ENCODE measurements around the gene IDH3G. TPM values are rescaled to one million over a fixed set of nuclear protein-coding genes. Genes with fewer than 3 reads are reported as not detected.

The IDH3G gene
- total RNA-seq, 1 donor from 2014 or later: 41.9 TPM

DNA sequence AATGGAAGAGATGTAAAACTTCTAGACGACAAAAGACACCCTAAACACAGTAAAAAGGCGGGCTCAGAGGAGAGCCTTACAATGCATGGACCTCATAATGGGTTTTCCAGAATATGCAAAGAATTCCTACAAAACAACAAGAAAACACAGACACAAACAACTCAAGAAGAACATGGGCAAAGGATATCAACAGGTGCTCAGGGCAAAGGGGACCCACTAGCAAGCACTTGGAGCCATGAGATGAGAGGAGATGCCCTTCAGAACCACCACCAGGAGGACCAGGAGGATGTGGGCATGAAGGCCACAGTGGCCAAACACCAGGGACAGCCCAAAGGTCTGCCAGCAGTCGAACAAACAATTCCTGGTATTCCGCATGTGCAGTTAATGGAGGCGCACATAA is 19.0 kb upstream of the IDH3G start:
- Histone ChIP-seq H3K27me3 (ENCODE audit: insufficient read depth, low read length) (no peaks in the 10 kb centered on the region), H2AFZ (ENCODE audit: low read depth, low read length) (no peak overlapping the region), H3K79me2 (ENCODE audit: insufficient read depth, low read length) (no peaks in the 10 kb centered on the region), H3K9me3 (ENCODE audit: insufficient read depth, low read depth, low read length) (no peaks in the 10 kb centered on the region), H3K27ac (ENCODE audit: low read depth, low read length) (no peak overlapping the region), H4K20me1 (ENCODE audit: insufficient read depth, low read length) (no peaks in the 10 kb centered on the region), H3K4me2 (ENCODE audit: low read length) (no peak overlapping the region), H3K9ac (ENCODE audit: low read length) (no peak overlapping the region), H3K36me3 (ENCODE audit: insufficient read depth, low read length) (no peaks in the 10 kb centered on the region), H3K4me1 (ENCODE audit: insufficient read depth, low read length) (no peaks in the 10 kb centered on the region), H3K4me3 (ENCODE audit: insufficient read depth, low read depth, low read length) (no peak overlapping the region)
- Mint-ChIP-seq H3K4me3 (ENCODE audit: unreplicated experiment) (no peak overlapping the region), H3K4me1 (ENCODE audit: low read depth, unreplicated experiment) (no peaks in the 10 kb centered on the region), H3K27ac (ENCODE audit: unreplicated experiment) (peak overlapping the region; percentile 41), H3K9me3 (ENCODE audit: unreplicated experiment) (no peaks in the 10 kb centered on the region), H3K36me3 (ENCODE audit: low read depth, unreplicated experiment) (peaks cover 3% of the 10 kb centered on the region), H3K27me3 (ENCODE audit: low read depth, unreplicated experiment) (peaks cover 2% of the 10 kb centered on the region)
- FAIRE-seq (no peak), DNase-seq (ENCODE audit: low read depth) (no peak)
- TF ChIP-seq CTCF (IDR thresholded peaks at IDR 0.05; ENCODE audit: insufficient read depth, low read depth, low read length): no peak
- TF ChIP-seq EZH2 (IDR thresholded peaks at IDR 0.05; ENCODE audit: insufficient read depth, low read length): no peak

GRCh38 chrX:153812220-153812619 is 18.0 kb upstream of the IDH3G start:
- Mint-ChIP-seq H3K9me3 (ENCODE audit: unreplicated experiment) (no peaks in the 10 kb centered on the region), H3K27ac (ENCODE audit: unreplicated experiment) (no peak overlapping the region), H3K36me3 (ENCODE audit: low read depth, unreplicated experiment) (peaks cover 6% of the 10 kb centered on the region), H3K27me3 (ENCODE audit: low read depth, unreplicated experiment) (peaks cover 4% of the 10 kb centered on the region), H3K4me1 (ENCODE audit: low read depth, unreplicated experiment) (no peaks in the 10 kb centered on the region), H3K4me3 (ENCODE audit: unreplicated experiment) (no peak overlapping the region)
- H3K4me2 ChIP-seq (ENCODE audit: low read length): no peak overlapping the region
- FAIRE-seq (no peak), DNase-seq (ENCODE audit: low read depth) (no peak)
- H3K27ac ChIP-seq (ENCODE audit: low read depth, low read length): no peak overlapping the region
- H3K9me3 ChIP-seq (ENCODE audit: insufficient read depth, low read depth, low read length): no peaks in the 10 kb centered on the region
- no peak overlapping the region for H3K9ac ChIP-seq (ENCODE audit: low read length)
- no peak for TF ChIP-seq CTCF (IDR thresholded peaks at IDR 0.05; ENCODE audit: insufficient read depth, low read depth, low read length)
- TF ChIP-seq EZH2 (IDR thresholded peaks at IDR 0.05; ENCODE audit: insufficient read depth, low read length): no peak
- no peak overlapping the region for H2AFZ ChIP-seq (ENCODE audit: low read depth, low read length)
- H3K4me3 ChIP-seq (ENCODE audit: insufficient read depth, low read depth, low read length): no peak overlapping the region
- H4K20me1 ChIP-seq (ENCODE audit: insufficient read depth, low read length): no peaks in the 10 kb centered on the region
- no peaks in the 10 kb centered on the region for H3K4me1 ChIP-seq (ENCODE audit: insufficient read depth, low read length)
- H3K27me3 ChIP-seq (ENCODE audit: insufficient read depth, low read length): no peaks in the 10 kb centered on the region
- no peaks in the 10 kb centered on the region for H3K79me2 ChIP-seq (ENCODE audit: insufficient read depth, low read length)
- H3K36me3 ChIP-seq (ENCODE audit: insufficient read depth, low read length): no peaks in the 10 kb centered on the region

GRCh38 chrX:153807976-153808375 is 13.8 kb upstream of the IDH3G start:
- Histone ChIP-seq H3K27me3 (ENCODE audit: insufficient read depth, low read length) (no peaks in the 10 kb centered on the region), H3K79me2 (ENCODE audit: insufficient read depth, low read length) (no peaks in the 10 kb centered on the region), H3K27ac (ENCODE audit: low read depth, low read length) (no peak overlapping the region), H3K4me1 (ENCODE audit: insufficient read depth, low read length) (no peaks in the 10 kb centered on the region), H3K4me3 (ENCODE audit: insufficient read depth, low read depth, low read length) (no peak overlapping the region), H3K9ac (ENCODE audit: low read length) (no peak overlapping the region), H3K9me3 (ENCODE audit: insufficient read depth, low read depth, low read length) (no peaks in the 10 kb centered on the region), H4K20me1 (ENCODE audit: insufficient read depth, low read length) (no peaks in the 10 kb centered on the region), H3K36me3 (ENCODE audit: insufficient read depth, low read length) (no peaks in the 10 kb centered on the region), H3K4me2 (ENCODE audit: low read length) (no peak overlapping the region), H2AFZ (ENCODE audit: low read depth, low read length) (no peak overlapping the region)
- H3K9me3 Mint-ChIP-seq (ENCODE audit: unreplicated experiment): no peaks in the 10 kb centered on the region
- TF ChIP-seq EZH2 (IDR thresholded peaks at IDR 0.05; ENCODE audit: insufficient read depth, low read length) (no peak), CTCF (IDR thresholded peaks at IDR 0.05; ENCODE audit: insufficient read depth, low read depth, low read length) (no peak)
- peaks cover 3% of the 10 kb centered on the region for H3K36me3 Mint-ChIP-seq (ENCODE audit: low read depth, unreplicated experiment)
- H3K4me1 Mint-ChIP-seq (ENCODE audit: low read depth, unreplicated experiment): no peaks in the 10 kb centered on the region
- H3K27me3 Mint-ChIP-seq (ENCODE audit: low read depth, unreplicated experiment): peaks cover 3% of the 10 kb centered on the region
- DNase-seq (ENCODE audit: low read depth): no peak
- H3K27ac Mint-ChIP-seq (ENCODE audit: unreplicated experiment): no peak overlapping the region
- H3K4me3 Mint-ChIP-seq (ENCODE audit: unreplicated experiment): no peak overlapping the region
- FAIRE-seq: no peak

Measured in astrocyte (in vitro differentiated cells and primary cell).